HEK293T (cell line): ENCODE results near the gene ZDHHC18.

Experiments
- ELF4 ChIP-seq: fragments of 450-650 bp; IDR thresholded peaks from 2 replicates; pipeline ENCODE4 v1.6.1; 2017; ENCODE audit warnings: antibody characterized with exemption
- FOXA1 ChIP-seq: fragments of 450-650 bp; IDR thresholded peaks from 2 replicates; pipeline ENCODE4 v1.6.1; 2016; ENCODE audit warnings: mild to moderate bottlenecking
- FOXK2 ChIP-seq: fragments of 450-650 bp; IDR thresholded peaks from 2 replicates; pipeline ENCODE4 v1.6.1; 2016; ENCODE audit warnings: mild to moderate bottlenecking
- NFRKB ChIP-seq: fragments of 450-650 bp; IDR thresholded peaks from 2 replicates; pipeline ENCODE4 v1.6.1; 2016; ENCODE audit warnings: mild to moderate bottlenecking, moderate library complexity
- TARDBP ChIP-seq: fragments of 450-650 bp; IDR thresholded peaks from 2 replicates; pipeline ENCODE4 v1.6.1; 2016
- ZNF384 ChIP-seq: fragments of 450-650 bp; IDR thresholded peaks from 2 replicates; pipeline ENCODE4 v1.6.1; 2016

GRCh38 chr1:26890467-26890796 lies 63.9 kb downstream of the ZDHHC18 start:
- TF ChIP-seq FOXK2 (no peak), TARDBP (no peak), NFRKB (no peak), ELF4 (no peak), FOXA1 (no peak), ZNF384 (no peak)
